ENCODE measurements around the gene PLSCR2. TPM values are rescaled to one million over a fixed set of nuclear protein-coding genes. Genes with fewer than 3 reads are reported as not detected.

PLSCR2 gene
- total and polyA plus RNA-seq, 10 of the 15 experiments (the other 5 are each of a cell fraction or from before 2014, with no cell fraction given) = not detected

GRCh38 chr3:146472611-146473010, 3.2 kb upstream of the PLSCR2 start (continued):
- TF ChIP-seq RB1 (IDR thresholded peaks at IDR 0.05; ENCODE audit: borderline replicate concordance) = no peak
- no peak for TF ChIP-seq RBBP5 (conservative IDR thresholded peaks at IDR 0.05)
- TF ChIP-seq MTA3 (IDR thresholded peaks at IDR 0.05; ENCODE audit: borderline replicate concordance, low read length) = no peak
- TF ChIP-seq ZNF207 (IDR thresholded peaks at IDR 0.05; ENCODE audit: borderline replicate concordance) = no peak
- TF ChIP-seq ZNF217 (IDR thresholded peaks at IDR 0.05) = no peak
- TF ChIP-seq SIN3A (IDR thresholded peaks at IDR 0.05; ENCODE audit: low read depth, low read length) = no peak
- TF ChIP-seq HCFC1 (IDR thresholded peaks at IDR 0.05; ENCODE audit: low read length) = no peak
- no peak for TF ChIP-seq YY1 (IDR thresholded peaks at IDR 0.05; ENCODE audit: low read depth, low read length)
- no peak for TF ChIP-seq PBX3 (IDR thresholded peaks at IDR 0.05; ENCODE audit: insufficient replicate concordance, low read depth, low read length)

GRCh38 chr3:146471012-146471411, 1.7 kb upstream of the PLSCR2 start:
- FAIRE-seq (no peak), ATAC-seq (no peak), DNase-seq (ENCODE audit: low read depth, low spot score) (no peak)
- SMC1A ChIA-PET (ENCODE audit: uncharacterized antibody, unreplicated experiment) = no interaction called here
- no peak overlapping the region for H3K9ac ChIP-seq (ENCODE audit: control insufficient read depth, insufficient read depth, low read length)
- no peak overlapping the region for H2AFZ ChIP-seq (ENCODE audit: control insufficient read depth, low read depth, low read length)
- CTCF ChIA-PET = no interaction called here
- in situ Hi-C loops (cut with MboI) = no loop called here
- no peaks in the 10 kb centered on the region for H3K79me2 ChIP-seq (ENCODE audit: control insufficient read depth, insufficient read depth, low read length)
- no peaks in the 10 kb centered on the region for H3K36me3 ChIP-seq (ENCODE audit: control insufficient read depth in 2 of 2, insufficient read depth in 2 of 2, low read length in 1 of 2)
- H3K4me3 ChIP-seq = no peak overlapping the region
- H3K27me3 ChIP-seq (replicated peaks in 1 of 2; ENCODE audit: control insufficient read depth in 2 of 2, insufficient read depth in 2 of 2, low read length in 1 of 2) = no peaks in the 10 kb centered on the region
- RAD21 ChIA-PET (ENCODE audit: unreplicated experiment) = no interaction called here
- H4K20me1 ChIP-seq (ENCODE audit: control insufficient read depth, insufficient read depth) = no peaks in the 10 kb centered on the region
- H3K9me3 ChIP-seq (replicated peaks; ENCODE audit: control insufficient read depth, insufficient read depth, low read length) = no peaks in the 10 kb centered on the region
- intact Hi-C loops (cut with micrococcal nuclease; ENCODE audit: unreplicated experiment) = no loop called here
- H3K4me1 ChIP-seq (ENCODE audit: control insufficient read depth, insufficient read depth, low read length) = peaks cover 4% of the 10 kb centered on the region; the same call in 1 of the 2 replicates
- WGBS (ENCODE audit: insufficient coverage, insufficient replicate concordance, low lambda C conversion rate, missing lambda C conversion rate) = 27% methylated on average over 1 of the region's 1 CpG
- H3K4me2 ChIP-seq (ENCODE audit: control insufficient read depth, insufficient read depth) = no peak overlapping the region
- no TSS peak for BruUV-seq (replicated peaks)
- POLR2A ChIA-PET = no interaction called here
- no peak overlapping the region for H3K27ac ChIP-seq (ENCODE audit: control insufficient read depth, insufficient read depth)
- TF ChIP-seq CEBPB (IDR thresholded peaks at IDR 0.05; ENCODE audit: borderline replicate concordance in 1 of 2, low read depth in 2 of 2, low read length in 2 of 2) (no peak), BCLAF1 (IDR thresholded peaks at IDR 0.05) (no peak), JUND (IDR thresholded peaks at IDR 0.05; ENCODE audit: low read depth, low read length) (no peak), ZBED1 (IDR thresholded peaks at IDR 0.05; ENCODE audit: borderline replicate concordance) (no peak), IRF5 (IDR thresholded peaks at IDR 0.05; ENCODE audit: borderline replicate concordance) (no peak), E4F1 (IDR thresholded peaks at IDR 0.05; ENCODE audit: borderline replicate concordance, partially characterized antibody) (no peak)

Data from GM12878 (cell line).